C1 segment of cervical spinal cord (tissue), 14 donors: ENCODE results near the gene RELT.

Experiments
- DNase-seq, 14 donors: peaks; one replicate each; lab custom pipeline; 2025; lab: John Stamatoyannopoulos, UW

The RELT gene

DNA sequence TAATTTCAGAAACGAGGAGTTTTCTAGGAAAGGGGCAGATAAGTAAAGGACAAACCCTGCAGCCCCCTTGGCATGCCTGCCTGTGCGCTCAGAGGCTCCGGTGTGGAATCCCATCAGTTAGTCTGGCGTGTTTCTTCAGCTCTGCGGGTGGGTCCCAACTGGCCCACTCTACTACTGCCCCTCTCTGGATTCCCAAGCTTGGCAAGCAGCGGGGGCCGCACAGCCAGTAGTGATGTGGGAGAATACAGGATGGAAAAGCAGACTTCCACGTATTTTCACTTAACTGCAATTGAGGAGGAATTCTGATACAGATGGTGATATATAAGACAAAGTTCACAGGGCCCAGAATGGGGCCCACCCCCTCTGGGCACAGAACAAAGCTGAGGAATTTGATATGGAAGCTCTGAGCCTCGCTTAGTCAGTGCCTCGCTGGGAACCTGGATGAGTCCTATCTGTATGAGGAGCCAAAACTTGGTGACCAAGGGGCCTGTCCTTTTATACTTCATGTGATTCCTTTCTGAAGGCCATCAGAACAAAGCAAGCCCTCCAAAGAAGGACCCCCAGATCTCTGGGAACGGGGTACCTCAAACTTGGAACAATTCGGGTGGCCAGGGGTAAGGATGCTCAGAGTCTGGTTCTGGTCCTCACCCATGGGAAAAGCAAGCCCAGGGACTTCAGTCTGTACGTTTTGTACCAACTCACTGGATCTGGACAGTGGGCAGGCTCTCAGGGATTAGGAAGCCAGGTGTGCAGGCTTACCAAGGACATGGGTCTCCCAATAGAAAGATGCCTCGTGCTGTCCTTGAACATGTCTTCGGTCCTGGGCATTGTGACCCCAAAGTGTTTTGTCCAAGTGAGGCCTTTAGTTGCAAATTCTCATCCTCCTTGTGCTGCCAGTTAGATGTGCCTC, 26.0 kb downstream of the RELT start:
- DNase-seq: no peak

DNA sequence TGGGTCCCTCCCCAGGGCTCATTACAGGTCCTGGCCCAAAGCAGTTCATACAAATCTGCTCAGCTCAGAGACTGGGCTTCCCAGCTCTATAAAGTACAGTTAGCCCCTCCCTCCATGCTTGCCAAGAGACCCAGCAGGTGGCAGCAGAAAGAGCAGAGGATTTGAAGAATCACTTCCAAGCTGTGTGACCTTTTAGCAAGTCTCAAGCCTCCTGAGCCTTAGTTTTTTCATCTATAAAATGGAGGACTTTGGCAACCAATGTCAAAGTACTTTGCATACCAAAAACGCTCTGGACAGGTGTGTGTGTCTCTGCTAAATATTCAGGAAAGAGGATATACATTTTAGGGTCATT, 26.6 kb downstream of the RELT start:
- no peak for DNase-seq

DNA sequence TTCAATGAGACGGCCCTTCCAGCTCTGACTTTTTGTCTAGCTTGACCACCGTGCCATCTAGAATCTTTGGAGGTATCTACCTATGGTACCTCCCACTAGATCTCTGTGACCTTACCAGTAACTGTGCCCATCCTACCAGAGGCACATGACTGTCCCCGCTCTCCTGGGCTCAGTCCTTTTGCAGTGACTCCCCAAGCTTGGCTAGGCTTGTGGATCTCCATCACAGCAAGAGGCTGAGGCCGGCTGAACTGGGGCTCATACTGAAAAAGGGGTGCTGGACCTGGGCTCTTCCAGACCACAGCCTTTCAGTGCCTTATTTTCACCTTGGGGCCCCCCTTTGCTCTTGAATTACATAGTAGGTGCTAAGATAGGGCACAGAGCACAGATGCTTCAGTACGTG, 27.3 kb downstream of the RELT start:
- DNase-seq: no peak

DNA sequence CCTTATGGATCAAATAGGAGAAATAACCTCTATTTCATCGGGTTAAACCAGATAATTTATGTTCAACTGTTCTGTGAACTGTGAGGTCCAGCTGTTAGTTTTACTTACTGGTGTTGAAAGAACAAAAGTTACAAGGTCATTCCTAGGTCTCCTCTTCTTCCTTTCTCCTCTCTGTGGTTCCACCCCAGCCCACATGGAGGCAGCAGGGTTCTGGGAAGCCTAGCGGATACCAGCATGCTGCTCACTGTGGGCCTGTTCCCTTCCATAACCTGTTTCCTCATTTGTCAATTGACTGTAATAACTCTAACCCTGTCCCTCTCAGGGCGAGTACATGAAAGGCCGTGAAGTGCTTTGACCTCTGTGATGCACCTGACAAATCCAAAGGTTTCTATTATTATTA, 27.8 kb downstream of the RELT start:
- DNase-seq: peak in 11 of 14 donors; percentile 5 to 67 (median 45)

DNA sequence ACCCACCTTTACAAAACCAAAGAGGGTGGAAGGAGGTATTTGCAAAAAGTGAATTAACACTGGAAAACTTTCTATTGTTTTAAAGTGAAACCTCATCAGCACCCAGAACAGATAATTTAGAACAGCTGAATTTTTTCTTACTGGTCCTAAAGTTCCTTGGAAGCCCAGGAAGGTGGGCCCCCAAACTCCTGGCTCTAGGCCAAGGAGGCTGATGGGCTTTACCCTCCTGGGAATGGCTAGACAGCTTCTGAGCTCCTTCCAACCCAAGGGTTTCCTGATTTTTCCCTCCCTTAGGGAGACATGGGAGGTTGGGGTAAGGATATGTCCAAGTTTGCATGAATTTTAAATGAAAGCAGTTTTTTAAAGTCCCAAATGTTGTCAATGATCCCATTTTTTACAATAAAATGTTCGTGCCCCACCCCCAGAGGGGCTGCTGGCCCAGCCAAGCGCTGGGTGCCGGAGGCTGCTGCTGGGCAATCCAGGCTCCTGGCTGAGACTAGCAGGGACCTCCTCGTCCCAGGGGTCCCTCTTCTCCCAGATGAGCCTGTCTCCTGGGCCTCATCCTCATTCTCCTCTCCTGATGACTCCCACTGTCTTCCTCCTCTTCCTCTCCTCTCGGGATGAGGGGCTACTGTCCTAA, 28.4 kb downstream of the RELT start:
- no peak for DNase-seq

DNA sequence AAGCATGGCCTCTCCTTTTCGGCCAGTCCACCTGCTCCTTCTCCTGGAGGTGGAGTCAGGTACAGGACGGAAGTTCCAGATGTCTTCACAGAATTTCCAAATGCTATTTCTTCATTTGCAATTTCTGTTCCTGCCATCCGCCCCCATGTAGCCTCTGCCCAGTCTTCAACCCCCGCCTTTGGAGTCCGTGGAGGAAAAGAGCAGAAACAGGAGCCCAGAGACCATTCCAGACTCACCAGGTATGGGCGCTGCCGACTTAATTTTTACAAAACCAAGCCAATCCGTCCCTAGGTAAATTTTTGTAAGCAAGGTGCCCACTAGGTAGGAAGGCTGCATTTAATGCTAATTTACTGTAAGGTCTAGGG, 28.9 kb downstream of the RELT start:
- DNase-seq: no peak

DNA sequence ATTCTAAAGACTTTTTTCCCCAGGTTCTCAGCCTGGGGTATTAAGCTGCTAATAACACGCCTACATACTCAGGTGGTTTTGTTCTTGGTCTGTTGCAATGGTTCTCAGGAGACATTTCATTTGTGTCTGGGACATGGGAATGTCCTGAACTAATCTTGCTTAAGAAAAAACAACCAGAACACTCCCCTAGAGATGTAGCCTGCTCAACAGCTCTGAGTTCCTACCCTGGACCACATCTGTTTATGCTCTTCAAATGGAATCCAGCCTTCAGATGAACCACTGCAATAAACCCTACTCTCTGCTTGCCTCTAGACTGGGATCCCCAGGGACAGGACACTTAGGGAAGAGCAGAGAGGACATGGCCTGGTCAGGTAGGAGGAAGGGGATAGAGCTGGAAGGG, 29.9 kb downstream of the RELT start:
- DNase-seq: no peak

DNA sequence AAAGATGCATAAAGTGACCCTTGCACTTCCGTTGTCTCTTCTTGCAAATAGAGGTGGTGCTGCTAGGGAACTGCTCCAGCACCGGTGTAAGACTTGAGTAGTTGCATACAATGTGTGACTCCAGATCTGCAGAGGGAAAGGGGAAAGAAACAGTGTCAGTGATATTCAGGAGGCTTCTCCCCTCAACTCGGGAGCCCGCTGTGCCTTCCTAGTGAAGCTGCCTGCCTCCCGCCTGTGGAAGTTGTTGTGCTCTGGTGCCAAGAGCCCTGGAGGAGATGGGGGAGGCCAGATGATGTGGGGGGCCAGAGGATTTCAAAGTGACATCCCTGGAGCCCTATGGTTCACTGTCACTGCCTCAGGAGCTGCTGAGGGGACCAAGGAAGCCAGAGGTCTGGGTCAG, 30.4 kb downstream of the RELT start:
- no peak for DNase-seq

DNA sequence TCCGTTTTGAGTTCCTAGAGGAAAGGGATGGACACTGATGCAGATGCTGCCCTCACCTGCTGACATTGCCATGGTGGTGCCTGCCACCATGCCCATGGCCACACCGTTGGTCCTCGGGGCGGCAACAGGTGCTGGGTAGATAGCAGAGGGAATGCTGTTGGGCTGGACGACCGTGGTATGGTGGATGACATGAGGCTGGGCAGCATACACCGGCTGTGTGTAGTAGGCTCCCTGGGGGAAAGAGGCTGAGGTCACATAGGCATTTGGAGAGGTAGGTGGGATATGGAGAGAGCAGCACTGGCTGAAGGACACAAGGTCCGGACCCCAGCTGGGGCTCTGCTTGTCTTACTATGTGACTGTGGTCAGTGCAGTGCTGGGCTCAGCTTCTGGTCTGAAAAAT, 33.2 kb downstream of the RELT start:
- no peak for DNase-seq

DNA sequence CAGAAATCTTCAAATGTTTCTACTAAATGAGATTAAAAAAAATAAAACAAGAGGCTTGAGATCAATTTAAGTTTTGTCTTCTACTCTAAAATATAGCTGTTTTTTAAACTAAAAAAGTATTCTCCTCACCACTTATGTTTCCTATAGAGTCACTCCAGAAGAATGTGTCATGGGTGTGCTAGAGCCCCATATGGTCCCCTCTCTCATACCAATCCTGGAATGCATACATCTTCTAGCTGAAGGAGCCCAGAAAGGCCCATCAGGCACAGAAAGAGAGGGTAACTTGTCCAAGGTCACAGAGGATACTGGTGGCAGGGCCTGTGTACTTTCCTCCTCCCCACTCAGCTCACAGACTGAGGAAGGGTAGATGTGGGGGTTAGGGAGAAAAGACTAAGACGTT, 34.4 kb downstream of the RELT start:
- DNase-seq: no peak

DNA sequence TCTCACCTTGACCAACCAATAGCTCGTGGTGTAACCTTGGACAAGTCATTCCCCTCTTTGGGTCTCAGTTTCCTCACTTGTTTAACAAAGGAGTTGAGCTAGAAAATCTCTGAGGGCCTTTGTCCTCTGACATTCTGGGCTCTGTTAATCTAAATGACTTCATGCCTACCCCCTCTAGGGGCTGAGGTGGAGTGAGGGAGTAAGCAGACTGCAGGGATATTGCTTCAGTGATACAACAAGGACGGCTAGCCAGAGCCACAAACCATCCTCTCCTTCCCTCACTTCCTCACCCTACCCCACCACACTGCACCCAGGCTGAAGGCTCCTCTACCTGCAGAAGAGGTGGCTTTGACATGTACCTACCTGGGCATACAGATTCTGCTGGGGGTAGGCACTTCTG, 34.8 kb downstream of the RELT start:
- DNase-seq: no peak

DNA sequence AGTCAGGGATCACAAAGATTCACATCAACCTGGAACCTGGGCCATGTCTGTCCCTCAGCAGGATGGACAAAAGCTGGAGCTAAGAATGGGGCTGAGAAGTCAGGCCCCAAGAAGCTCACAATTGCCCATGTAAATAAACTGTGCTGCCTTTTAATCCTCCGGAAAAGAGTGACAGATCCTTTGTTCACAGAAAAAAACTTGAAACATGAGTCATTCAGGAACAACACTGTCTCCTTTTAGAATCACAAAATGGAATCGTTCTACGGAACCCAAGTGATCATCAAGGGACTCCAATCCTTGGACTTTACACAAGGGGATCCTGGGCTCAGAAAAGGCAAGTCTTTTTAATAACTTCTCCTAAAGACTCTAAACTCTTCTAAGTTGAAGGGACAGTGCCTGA, 36.1 kb downstream of the RELT start:
- DNase-seq: no peak

DNA sequence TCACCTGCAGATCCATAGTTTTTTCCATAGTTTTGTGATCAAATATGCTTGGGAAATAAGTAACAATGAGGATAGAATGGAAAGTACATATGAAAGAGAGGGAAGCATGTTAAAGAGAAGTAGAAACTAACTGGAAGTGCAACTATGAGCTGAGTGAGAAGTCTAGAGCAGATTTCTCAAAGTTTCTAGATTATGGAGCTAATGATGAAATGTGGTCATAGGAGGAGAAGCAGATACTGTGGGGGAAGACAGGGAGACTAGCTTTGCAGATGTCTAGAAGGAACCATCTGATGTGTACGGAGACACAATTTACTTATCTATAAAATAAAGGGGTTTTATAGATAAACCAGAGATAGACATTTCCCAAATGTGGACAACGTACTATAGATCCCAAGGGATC, 37.1 kb downstream of the RELT start:
- DNase-seq: no peak

DNA sequence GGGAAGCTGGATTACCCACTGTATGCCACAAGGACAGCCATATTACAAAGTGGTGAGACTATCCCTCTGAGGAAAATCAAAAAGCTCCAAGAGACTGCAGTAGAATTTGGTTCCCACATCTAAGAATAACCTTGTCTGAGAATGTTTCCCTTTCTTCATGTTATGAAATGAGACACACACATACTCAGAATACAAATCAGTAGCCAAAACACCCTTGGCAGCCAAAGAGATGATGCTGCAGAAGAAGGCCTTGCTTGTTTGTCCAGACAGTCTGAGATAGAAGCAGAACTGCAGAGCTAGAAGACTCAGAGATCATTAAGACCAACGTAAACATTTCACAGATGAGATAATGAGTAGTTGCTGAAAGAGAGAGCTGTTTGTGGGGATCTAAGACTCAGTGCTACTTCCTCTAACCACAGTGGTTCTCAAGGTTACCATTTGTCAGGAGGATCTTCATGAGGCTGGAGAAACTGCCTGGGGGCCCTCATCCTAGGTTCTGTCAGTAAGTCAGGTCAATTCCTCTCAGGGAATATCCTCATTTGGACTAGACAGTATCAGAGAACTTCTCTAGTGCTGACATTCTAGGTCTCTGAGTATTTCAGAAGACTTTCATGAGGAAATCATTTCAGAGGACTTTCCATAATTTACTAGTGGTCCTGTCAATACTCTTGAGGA, 38.9 kb downstream of the RELT start:
- peak in 1 of 14 donors; percentile 47 for DNase-seq

DNA sequence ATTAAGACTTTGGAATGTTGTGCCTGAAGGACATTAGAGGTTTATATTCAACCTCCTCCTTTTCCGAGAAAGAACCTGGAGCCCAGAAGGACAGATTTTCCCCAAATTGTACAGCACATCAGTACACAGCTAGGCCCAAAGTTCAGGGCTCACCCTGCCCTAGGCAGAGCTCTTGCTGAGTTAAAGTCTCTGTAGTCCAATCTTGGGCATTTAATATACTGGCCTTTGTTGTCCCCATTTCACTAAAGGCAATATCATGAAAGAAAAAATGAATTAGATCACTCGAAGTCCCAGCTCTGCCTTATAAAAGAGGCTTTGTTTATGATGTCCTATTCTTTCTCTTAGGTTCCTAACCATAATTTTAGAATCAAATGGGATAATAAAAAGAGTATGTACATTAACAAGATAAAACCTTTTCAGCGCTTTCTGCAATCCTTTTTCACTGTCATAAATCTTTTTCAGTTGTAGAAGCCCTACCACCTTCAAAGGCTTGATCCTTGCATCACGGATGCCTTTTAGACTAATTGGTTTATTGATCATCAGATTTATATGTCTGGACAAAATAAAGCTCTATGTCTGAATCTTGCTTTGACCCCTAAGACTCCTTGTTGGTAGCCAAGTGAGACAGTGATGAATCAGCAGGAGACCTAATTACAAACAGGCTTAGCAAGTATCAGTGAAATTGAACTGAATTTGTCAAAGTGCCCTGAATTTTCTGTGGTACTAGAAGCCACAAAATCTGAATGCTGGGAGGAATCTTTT, 39.8 kb downstream of the RELT start:
- DNase-seq: no peak

DNA sequence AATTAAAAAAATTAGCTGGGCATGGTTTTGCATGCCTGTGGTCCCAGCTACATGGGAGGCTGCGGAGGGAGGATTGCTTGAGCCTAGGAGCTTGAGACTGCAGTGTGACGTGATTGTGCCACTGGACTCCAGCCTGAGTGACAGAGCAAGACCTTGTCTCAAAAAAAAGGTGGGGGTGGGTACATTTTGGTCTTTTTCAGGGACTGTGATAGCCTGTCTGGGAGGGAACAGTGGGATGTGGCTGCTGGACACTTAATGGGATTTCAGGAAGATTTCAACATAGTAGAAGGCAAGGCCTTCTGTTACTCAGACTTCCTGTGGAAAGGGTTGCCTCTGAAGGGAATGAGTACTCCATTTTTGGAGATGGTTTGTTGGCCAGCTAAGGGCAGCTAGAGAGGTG, 40.6 kb downstream of the RELT start:
- DNase-seq: no peak

DNA sequence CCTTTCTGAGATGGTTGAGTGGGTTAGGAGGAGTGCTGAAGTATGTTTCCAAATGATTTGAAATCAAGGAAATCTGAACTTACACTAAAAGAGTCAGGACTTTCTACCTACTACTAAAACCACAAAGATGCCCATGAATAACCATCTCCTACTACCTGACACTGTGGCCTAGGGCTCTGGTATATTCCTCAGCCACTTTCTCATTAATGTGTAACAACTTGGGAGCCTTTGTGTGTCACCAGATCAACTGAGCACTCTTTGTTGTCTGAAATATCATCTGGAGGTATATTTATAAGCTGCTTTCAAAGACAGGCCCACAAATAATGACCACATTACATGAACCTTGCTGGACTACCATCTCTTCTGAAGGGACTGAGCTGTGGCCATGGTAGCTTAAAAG, 43.9 kb downstream of the RELT start:
- DNase-seq: no peak

DNA sequence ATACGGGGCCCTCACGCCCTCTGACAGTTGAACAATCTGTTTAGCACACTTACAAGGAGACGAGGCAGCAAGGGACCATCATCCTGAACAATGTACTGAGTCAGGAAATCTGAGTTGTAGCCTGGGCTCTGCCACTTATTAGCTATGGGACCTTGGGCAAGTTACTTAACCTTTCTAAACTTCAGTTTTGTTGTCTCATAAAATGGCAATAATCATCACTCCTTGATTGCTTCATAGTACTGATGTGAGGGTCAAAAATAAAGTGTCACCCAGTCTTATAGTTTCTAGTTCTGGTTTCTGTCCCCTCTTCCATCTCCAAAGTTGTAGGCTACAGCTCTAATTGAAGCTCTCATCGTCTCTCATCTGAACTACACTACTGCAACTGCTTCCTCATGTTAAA, 46.7 kb downstream of the RELT start:
- no peak for DNase-seq

DNA sequence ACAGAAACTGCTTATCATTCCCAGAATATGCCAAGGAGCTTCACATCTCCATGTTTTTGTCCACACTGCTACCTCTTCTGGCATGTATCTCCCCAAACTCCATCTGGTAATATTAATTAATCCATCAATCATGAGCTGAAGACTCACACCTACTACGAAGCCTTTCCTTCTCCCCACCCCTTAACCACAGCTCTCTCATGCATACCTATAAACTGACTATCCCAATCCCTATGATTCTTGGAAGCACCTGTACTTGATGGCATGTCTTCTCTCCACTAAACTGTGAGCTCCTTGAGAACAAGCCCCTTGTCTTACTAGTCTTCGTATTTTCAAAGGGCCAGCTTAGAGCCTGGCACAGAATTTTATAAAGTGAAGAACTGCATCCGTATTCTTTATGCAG, 47.3 kb downstream of the RELT start:
- DNase-seq: no peak

DNA sequence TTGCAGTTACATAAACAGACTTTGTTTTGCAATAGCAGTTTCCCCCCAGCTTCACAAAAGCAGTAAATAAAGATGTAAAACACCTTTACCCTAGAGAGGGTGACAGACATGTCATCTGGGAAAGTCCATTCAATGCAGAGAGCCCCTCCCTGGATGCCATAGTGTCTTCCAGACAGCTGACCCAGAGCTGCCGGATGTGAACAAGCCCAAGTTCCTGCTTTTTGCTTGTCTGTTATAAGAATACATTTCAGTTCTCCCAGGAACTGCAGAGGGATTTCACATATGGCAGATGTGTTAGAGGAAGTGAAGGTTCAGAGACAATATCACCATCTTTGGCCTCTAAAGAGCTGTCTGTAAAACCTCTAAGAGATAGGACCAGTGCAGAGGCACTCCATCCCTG, 48.9 kb downstream of the RELT start:
- DNase-seq: no peak

DNA sequence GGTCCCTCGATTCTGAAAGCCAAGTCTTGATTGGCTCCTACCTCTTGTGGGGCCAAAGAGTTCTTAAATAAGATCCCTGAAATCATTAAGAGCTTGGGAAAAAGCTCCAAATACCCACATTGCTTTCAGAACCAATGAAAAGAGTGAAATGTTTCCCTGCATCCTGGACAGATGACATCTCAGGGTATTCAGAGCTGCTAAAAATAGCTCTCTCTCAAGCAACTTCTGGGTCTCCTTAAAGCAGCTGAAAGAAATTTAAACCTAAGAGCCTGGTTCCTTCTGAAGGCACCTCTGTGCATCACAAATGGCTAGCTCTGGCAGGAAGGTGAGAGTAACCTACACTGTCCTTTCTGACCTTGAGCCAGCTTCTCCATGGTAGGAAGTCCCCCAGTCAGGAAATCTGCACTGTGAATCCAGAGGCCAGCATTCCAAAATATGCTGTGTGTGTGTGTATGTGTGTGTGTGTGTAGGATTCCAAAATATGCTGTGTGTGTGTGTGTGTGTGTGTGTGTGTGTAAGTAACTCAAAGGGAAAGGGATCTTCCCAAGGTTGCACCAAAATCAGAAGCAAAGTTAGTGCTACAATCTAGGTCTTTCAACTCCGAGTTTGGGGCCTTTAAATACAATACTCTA, 50.1 kb downstream of the RELT start:
- no peak for DNase-seq

DNA sequence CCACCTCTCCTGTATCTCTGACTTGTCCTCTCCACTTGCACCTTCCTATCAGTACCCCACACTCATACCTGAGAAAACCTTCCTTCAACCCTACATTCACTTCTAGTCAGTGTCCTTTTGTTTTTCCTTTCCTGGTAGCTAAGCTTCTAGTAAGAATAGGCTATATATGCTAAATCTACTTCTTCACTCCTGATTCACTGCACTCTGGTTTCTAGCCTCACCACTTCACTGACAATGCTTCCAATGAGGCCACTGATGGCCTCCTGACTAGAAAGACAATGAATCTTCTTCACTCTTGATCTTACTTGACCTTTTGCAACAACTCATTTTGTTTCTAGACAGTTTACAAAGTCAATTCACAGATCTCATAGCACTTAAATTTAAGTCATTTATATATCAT, 52.0 kb downstream of the RELT start:
- DNase-seq: no peak
